GM12873 (cell line): Measurements from ENCODE around the gene LRP8.

Source experiments
- TF ChIP-seq, protein P1 (sequence below): IDR thresholded peaks from 2 replicates; pipeline ENCODE4 v1.5.1; 2012; ENCODE audit warnings: low read depth, mild to moderate bottlenecking, moderate library complexity, low read length, control low read depth; ENCODE audit not compliant: insufficient read depth; ENCODE audit errors: missing control alignments

LRP8 gene

DNA sequence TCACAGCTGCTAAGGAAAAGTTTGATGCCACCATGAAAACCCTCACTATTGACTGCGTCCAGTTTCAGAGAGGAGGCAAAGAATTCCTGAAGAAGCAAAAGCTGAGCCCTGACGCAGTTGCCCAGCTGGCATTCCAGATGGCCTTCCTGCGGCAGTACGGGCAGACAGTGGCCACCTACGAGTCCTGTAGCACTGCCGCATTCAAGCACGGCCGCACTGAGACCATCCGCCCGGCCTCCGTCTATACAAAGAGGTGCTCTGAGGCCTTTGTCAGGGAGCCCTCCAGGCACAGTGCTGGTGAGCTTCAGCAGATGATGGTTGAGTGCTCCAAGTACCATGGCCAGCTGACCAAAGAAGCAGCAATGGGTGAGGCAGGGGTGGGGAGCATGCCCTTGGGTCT, 116.9 kb downstream of the LRP8 start:
- TF ChIP-seq, protein P1, sequence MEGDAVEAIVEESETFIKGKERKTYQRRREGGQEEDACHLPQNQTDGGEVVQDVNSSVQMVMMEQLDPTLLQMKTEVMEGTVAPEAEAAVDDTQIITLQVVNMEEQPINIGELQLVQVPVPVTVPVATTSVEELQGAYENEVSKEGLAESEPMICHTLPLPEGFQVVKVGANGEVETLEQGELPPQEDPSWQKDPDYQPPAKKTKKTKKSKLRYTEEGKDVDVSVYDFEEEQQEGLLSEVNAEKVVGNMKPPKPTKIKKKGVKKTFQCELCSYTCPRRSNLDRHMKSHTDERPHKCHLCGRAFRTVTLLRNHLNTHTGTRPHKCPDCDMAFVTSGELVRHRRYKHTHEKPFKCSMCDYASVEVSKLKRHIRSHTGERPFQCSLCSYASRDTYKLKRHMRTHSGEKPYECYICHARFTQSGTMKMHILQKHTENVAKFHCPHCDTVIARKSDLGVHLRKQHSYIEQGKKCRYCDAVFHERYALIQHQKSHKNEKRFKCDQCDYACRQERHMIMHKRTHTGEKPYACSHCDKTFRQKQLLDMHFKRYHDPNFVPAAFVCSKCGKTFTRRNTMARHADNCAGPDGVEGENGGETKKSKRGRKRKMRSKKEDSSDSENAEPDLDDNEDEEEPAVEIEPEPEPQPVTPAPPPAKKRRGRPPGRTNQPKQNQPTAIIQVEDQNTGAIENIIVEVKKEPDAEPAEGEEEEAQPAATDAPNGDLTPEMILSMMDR = no peak

DNA sequence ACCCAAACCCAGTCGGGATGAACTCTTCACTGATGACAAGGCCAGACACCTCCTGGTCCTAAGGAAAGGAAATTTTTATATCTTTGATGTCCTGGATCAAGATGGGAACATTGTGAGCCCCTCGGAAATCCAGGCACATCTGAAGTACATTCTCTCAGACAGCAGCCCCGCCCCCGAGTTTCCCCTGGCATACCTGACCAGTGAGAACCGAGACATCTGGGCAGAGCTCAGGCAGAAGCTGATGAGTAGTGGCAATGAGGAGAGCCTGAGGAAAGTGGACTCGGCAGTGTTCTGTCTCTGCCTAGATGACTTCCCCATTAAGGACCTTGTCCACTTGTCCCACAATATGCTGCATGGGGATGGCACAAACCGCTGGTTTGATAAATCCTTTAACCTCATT, 117.5 kb downstream of the LRP8 start:
- TF ChIP-seq, protein P1 = no peak

DNA sequence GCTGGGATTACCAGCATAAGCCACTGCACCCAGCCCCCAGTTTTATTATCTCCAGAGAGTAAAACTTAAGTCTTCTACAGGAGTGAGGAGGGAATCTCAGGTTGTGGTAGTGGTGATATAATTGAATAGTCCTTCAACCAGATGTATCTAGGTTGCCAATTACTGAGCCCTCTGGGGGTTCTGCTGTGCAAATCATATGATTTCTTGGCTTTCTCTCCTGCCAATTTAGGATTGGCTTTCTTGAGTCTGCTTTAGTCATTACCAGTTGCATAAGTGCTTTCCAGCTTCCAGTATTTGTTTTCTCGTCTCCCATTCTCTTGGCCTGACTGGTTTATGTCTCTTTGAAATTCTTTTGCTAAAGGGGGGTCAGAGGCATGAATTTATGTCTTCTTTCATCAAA, 120.1 kb downstream of the LRP8 start:
- TF ChIP-seq, protein P1 = no peak

DNA sequence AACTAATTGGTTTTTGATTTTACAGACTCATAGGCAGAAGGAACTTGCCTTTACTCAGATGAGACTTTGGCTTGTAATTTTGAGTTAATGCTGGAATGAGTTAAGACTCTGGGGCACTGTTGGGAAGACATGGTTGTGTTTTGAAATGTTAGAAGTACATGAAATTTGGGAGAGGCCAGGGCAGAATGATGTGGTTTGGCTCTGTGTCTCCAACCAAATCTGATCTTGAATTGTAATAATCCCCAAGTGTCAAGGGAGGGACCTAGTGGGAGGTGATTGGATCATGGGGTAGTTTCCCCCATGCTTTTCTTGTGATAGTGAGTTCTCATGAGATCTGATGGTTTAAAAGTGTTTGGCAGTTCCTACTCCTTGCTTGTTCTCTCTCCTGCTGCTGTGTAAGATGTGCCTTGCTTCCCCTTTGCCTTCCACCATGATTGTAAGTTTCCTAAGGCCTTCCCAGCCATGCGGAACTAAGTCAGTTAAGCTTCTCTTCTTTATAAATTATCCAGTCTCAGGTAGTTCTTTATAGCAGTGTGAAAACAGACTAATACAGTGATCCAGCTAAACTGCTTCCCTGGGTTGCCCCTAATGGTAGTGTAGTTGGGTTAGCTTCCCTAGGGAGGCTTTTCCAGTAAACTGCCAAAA, 121.0 kb downstream of the LRP8 start:
- TF ChIP-seq, protein P1 = no peak

DNA sequence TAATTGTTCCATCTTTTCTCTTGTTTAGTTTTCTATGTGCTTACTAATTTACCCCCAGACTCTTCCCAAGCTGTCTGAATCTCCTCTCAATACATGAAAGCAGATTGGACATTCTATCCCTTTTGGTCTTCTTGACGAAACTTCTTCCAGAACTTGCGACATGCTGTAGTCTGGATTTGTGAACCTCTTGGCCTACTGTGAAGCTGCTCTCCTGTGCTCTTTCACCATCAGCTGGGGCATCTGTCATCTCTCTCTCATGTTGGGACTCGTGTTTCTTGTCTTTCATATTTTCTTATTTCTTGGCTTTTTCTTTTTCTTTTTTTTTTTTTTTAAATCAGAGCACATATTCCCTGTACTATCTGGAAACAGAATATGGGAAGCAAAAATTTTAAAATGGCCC, 124.4 kb downstream of the LRP8 start:
- TF ChIP-seq, protein P1 = no peak

DNA sequence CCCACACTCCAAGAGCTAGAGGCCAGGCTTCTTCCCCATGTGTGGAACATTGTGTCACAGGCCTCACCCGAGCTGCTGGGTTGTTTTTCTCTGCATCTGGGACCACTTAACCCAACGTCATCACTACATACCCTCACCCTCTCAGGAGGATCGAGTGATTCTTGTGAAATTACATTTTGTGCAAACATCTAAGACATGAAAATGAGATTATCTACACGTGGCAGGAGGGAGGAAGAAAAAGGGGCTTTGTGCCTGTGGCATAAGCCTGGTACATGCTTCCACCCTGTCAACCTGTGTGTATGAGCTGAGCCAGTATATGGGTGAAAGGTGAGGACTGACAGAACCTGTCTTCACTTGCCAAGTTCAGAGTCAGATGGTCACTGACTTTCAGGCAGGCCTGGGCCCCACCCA, 129.6 kb downstream of the LRP8 start:
- TF ChIP-seq, protein P1 = no peak

DNA sequence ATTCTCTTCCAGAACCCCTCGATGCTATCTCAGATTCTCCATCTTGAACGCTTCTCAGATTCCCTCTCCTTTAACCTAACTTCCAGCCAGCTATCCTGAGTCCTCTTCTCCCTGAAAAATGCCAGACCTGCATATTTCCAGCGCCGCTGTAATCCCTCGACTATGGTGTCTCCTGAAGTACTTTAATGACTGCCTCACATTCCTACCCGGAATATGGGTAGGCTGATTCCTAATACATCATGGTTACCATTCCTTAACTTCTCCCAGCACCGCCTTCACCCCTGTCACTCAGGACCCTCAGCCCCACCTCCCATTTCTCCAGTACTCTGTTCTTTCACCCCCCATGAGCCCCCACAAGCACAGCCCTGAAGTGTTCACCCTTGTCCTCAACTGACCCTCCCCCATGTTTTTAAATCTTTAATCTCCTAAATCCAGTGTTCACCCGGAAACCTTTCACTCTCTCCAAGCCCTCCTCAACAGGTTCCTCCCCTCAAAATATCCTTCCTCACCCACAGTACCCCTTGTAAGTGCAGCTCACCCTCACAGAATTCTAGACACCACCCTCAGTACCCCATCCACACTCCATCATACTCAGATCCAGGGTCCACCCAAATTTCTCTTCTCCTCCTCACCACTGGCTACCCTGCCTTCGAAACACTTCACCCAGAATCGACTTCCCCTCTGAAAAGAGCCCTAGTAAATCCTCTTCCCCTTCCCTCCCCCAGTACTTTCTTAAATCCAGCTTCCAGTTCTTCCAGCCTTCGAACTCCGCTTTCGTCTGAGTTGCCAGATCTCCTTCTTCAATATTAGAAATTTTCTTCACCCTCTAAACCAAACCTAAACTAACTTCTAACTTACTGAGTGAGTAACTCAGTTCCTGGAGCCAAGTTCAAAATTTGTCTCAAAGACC, 130.3 kb downstream of the LRP8 start:
- TF ChIP-seq, protein P1 = no peak
